GM12801 (cell line): ENCODE measurements around the gene SAFB.

Experiments used
- TF ChIP-seq, protein P1 (sequence below): IDR thresholded peaks from one replicate; pipeline ENCODE4 v1.5.1; 2011; ENCODE audit warnings: control low read depth; ENCODE audit not compliant: insufficient read length; ENCODE audit errors: extremely low read depth

Gene SAFB

DNA sequence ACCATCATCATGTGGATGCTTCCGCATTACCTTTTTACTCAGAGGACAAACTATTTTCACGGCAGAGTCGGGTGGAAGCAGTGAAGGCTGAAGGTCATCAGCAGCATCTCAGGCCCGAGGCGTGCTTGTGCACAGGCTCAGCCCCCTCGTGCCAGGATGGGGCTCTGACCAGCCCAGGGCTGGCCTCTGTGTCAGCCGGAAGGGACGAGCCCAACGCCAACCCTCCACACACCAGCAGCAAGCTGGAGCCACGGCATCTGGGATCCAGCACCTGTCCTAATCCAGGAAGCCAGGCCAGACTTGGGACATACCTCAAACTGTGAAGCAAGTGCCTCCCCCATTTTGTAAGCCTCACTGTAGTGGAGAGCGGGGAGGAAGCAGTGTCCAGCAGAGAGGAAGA lies 46.3 kb downstream of the SAFB start:
- TF ChIP-seq, protein P1, sequence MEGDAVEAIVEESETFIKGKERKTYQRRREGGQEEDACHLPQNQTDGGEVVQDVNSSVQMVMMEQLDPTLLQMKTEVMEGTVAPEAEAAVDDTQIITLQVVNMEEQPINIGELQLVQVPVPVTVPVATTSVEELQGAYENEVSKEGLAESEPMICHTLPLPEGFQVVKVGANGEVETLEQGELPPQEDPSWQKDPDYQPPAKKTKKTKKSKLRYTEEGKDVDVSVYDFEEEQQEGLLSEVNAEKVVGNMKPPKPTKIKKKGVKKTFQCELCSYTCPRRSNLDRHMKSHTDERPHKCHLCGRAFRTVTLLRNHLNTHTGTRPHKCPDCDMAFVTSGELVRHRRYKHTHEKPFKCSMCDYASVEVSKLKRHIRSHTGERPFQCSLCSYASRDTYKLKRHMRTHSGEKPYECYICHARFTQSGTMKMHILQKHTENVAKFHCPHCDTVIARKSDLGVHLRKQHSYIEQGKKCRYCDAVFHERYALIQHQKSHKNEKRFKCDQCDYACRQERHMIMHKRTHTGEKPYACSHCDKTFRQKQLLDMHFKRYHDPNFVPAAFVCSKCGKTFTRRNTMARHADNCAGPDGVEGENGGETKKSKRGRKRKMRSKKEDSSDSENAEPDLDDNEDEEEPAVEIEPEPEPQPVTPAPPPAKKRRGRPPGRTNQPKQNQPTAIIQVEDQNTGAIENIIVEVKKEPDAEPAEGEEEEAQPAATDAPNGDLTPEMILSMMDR = no peak

DNA sequence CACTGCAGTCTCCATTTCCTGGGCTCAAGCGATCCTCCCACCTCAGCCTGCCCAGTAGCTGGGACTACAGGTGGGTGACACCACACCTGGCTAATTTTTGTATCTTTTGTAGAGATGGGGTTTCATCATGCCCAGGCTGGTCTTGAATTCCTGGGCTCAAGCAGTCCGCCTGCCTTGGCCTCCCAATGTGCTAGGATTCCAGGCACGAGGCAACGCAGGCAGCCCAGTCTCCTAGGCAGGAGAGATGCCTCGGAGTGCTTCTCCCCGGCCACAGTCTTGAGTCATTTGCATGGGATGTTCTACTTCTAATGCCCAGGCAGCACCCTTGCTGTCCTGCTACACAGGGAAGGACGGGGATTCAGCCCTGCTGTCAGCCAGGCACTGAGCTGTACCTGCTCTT lies 48.7 kb downstream of the SAFB start:
- TF ChIP-seq, protein P1 = no peak

DNA sequence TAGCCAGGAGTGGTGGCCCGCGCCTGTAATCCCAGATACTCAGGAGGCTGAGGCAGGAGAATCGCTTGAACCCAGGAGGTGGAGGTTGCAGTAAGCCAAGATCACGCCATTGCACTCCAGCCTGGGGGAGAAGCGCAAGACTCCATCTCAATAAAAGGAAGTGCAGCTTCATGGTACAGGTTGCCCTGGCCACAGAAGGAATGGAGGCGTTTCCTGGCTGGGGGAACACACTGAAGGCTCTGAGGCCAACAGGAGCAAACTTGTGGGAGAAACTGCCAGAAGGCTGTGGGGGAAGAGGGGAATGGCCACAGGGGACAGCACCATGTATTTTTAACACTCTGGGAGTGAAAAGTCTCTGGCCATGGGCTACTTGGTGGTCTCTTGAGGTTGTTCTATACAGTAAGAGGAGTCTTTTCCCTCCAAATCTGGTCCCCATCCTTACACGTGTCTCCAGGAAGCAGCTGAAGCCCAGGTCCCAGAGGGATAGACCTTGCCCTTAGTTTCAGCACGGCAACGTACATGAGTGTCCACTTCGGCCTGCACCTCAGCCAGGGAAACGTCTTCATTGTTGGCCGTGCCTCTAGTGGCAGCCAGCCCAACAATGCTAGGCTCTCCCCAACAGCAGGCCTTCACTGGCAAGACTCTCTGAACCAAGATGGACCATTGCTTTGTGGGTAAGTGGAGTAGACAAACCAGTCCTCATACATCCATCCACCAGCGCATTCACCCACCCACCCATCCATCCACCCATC lies 50.0 kb downstream of the SAFB start:
- TF ChIP-seq, protein P1 = no peak

DNA sequence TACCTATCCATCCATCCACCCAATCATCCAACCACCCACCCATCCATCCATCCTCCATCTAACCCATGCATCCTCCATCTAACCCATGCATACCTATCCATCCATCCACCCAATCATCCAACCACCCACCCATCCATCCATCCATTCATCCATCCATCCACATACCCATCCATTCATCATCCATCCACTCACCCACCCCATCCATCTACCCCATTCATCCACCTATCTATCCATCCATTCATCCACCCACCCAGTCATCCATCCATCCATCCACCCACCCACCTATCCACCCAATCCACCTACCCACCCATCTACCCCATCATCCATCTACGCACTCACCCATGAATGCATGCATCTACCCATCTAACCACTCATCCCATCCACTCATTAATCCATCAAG lies 50.9 kb downstream of the SAFB start:
- TF ChIP-seq, protein P1 = no peak

DNA sequence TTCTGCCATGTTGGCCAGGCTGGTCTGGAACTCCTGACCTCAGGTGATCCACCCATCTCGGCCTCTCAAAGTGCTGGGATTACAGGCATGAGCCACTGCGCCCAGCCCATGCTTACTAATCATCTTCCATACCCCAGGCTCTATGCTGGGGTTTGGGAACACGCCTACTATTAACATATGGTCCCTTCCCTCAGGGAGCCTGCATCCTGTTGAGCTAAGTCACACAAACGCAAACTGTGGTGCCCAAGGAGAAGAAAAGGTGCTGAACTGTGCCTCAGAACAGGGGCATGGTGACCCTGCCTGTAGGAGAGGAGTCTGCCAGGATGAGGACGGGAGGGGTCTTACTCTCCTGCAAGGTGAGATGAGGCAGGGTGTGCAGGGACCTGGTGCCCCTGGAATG lies 51.8 kb downstream of the SAFB start:
- TF ChIP-seq, protein P1 = no peak

DNA sequence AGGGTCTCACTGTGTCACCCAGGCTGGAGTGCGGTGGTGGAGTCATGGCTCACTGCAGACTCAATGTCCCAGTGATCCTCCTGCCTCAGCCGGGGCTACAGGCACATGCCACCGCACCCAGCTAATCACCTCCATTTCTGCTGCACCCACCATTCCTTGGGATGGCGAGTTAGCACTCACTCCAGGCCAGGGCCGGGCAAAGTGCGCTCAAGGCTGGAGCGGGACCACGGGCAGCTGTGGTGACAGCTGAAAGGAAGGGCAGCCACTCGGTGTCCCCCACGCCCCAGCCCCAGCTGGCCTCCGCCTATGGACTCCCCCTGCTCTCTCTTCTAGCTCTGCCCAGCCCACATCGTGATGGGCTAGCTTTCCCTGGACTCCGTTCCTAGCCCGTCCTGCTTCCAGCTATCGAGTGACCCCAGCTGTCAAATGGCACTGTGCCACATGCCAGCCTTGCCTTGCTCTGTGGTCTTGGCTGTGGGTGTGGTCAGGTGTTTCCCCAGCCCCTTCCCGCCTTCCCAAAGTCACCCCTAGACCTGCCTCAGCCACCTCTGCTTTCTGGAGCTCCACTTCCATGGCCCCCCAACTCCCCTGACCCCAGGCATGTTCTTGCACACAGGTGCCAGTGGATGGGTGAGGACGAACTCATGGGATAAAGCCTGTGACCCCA lies 53.4 kb downstream of the SAFB start:
- TF ChIP-seq, protein P1 = no peak

DNA sequence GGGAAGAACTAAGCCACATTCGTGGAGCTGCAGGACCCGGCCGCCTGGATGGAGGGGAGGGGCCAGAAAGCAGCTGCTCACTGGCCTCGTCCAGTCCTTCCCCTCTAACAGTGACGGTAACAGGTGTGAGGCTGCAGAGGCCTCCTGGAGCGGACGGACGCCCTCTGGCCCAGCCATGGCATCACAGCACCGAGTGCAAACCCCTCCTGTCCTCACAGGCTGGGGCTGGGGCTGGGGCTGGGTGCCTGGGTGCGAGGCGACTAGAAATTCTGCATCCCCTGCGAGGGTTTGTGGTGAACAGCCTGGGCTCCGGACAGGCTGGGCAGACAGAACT lies 53.9 kb downstream of the SAFB start:
- TF ChIP-seq, protein P1 = no peak
